Nephron (organoid): ENCODE data around the gene ZPR1.

Source experiments
- H3K27ac Mint-ChIP-seq, 3 experiments: 2 replicates each; pipeline ENCODE4 v1.8.0; 2020; ENCODE audit warnings: mixed read lengths in 3 of 3, mild to moderate bottlenecking in 2 of 3, moderate library complexity in 1 of 3
- H3K27me3 Mint-ChIP-seq: 2 replicates; pipeline ENCODE4 v1.8.0; 2021; ENCODE audit warnings: low read depth, mild to moderate bottlenecking, moderate library complexity, mixed read lengths
- H3K36me3 Mint-ChIP-seq: 2 replicates; pipeline ENCODE4 v1.8.0; 2020; ENCODE audit warnings: low read depth, mixed read lengths
- H3K4me1 Mint-ChIP-seq: 2 replicates; pipeline ENCODE4 v1.8.0; 2020; ENCODE audit warnings: mixed read lengths
- H3K4me3 Mint-ChIP-seq, 3 experiments: 2 replicates each; pipeline ENCODE4 v1.8.0; 2020; ENCODE audit warnings: mild to moderate bottlenecking in 3 of 3, mixed read lengths in 3 of 3, moderate library complexity in 2 of 3
- H3K9me3 Mint-ChIP-seq: 2 replicates; pipeline ENCODE4 v1.8.0; 2020; ENCODE audit warnings: mixed read lengths
- CTCF ChIP-seq, 3 experiments: fragments of 200-600 bp; sonication (generic); IDR thresholded peaks; one replicate each; pipeline ENCODE4 v1.5.0; 2021; ENCODE audit warnings: antibody characterized with exemption in 3 of 3; ENCODE audit not compliant: unreplicated experiment in 3 of 3

ZPR1 gene

DNA sequence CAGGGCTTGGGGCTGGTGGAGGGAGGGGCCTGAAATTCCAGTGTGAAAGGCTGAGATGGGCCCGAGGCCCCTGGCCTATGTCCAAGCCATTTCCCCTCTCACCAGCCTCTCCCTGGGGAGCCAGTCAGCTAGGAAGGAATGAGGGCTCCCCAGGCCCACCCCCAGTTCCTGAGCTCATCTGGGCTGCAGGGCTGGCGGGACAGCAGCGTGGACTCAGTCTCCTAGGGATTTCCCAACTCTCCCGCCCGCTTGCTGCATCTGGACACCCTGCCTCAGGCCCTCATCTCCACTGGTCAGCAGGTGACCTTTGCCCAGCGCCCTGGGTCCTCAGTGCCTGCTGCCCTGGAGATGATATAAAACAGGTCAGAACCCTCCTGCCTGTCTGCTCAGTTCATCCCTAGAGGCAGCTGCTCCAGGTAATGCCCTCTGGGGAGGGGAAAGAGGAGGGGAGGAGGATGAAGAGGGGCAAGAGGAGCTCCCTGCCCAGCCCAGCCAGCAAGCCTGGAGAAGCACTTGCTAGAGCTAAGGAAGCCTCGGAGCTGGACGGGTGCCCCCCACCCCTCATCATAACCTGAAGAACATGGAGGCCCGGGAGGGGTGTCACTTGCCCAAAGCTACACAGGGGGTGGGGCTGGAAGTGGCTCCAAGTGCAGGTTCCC, 41.8 kb upstream of the ZPR1 start, which contains the start of gene APOC3:
Gene APOC3, plus strand, starts transcription at position 383 of the 659 bp plus-strand sequence. CDS start 676 bp downstream, outside the sequence.
- H3K27me3 Mint-ChIP-seq = peaks cover 11% of the 10 kb centered on the region
- TF ChIP-seq CTCF (IDR thresholded peaks at IDR 0.05; ENCODE audit: unreplicated experiment in 3 of 3) = no peak
- H3K36me3 Mint-ChIP-seq = no peaks in the 10 kb centered on the region
- no peak within 1 kb of the TSS for H3K4me3 Mint-ChIP-seq
- no peaks in the 10 kb centered on the region for H3K4me1 Mint-ChIP-seq
- peak within 1 kb of the TSS in 1 of 3 experiments; percentile 30 for H3K27ac Mint-ChIP-seq
- H3K9me3 Mint-ChIP-seq = no peaks in the 10 kb centered on the region

GRCh38 chr11:116828632-116829524, 41.1 kb upstream of the ZPR1 start:
- Mint-ChIP-seq H3K4me1 (no peaks in the 10 kb centered on the region), H3K36me3 (no peaks in the 10 kb centered on the region), H3K27ac (peak overlapping the region in 2 of 3 experiments; percentile 30 to 74), H3K4me3 (no peak overlapping the region), H3K9me3 (no peaks in the 10 kb centered on the region), H3K27me3 (peaks cover 7% of the 10 kb centered on the region)
- TF ChIP-seq CTCF (IDR thresholded peaks at IDR 0.05; ENCODE audit: unreplicated experiment in 3 of 3) = no peak

- Mint-ChIP-seq H3K4me1 (no peaks in the 10 kb centered on the region), H3K27me3 (no peaks in the 10 kb centered on the region), H3K4me3 (no peak overlapping the region), H3K27ac (no peak overlapping the region), H3K9me3 (no peaks in the 10 kb centered on the region), H3K36me3 (no peaks in the 10 kb centered on the region)
- no peak for TF ChIP-seq CTCF (IDR thresholded peaks at IDR 0.05; ENCODE audit: unreplicated experiment in 3 of 3)
Observed at GRCh38 chr11:116827461-116827860, 39.6 kb upstream of the ZPR1 start.

DNA sequence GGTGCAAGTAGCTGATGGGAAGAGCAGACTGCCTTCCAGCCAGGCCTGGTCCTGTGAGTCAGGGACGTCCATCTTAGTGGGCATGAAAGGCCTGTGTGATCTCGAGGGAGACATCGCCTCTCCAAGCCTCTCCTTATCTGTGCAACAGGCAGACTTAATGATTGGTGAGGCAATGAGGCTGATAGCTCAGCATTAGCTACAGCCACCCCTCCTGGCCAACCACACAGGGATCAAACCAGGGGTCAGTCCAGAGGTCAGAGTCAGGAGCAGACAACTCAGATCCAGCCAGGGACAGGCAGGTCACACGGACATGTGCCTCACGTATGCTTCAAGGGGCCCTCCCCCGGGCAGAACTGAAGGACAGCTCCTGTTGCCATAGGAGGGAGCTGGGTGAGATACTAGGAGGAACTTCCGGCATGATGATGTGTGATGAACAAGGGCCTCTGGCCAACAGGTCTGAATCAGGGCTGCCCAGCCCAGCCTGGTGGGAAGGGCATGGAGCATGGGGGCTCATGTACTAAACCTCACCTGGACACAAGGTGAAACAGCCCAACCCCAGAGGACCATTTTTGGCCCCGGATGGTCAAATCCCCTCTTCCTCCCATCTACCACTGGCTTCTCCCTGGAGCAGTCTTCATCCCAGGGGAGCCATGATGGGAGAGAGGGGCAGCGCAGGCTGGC, 39.1 kb upstream of the ZPR1 start:
- H3K27ac Mint-ChIP-seq = peak overlapping the region in 1 of 3 experiments; percentile 19
- no peaks in the 10 kb centered on the region for H3K4me1 Mint-ChIP-seq
- no peaks in the 10 kb centered on the region for H3K9me3 Mint-ChIP-seq
- H3K4me3 Mint-ChIP-seq = no peak overlapping the region
- no peak for TF ChIP-seq CTCF (IDR thresholded peaks at IDR 0.05; ENCODE audit: unreplicated experiment in 3 of 3)
- H3K27me3 Mint-ChIP-seq = no peaks in the 10 kb centered on the region
- no peaks in the 10 kb centered on the region for H3K36me3 Mint-ChIP-seq

- no peak overlapping the region for H3K4me3 Mint-ChIP-seq
- no peaks in the 10 kb centered on the region for H3K36me3 Mint-ChIP-seq
- H3K27ac Mint-ChIP-seq = peak overlapping the region in 1 of 3 experiments; percentile 19
- no peaks in the 10 kb centered on the region for H3K27me3 Mint-ChIP-seq
- TF ChIP-seq CTCF (IDR thresholded peaks at IDR 0.05; ENCODE audit: unreplicated experiment in 3 of 3) = no peak
- no peaks in the 10 kb centered on the region for H3K9me3 Mint-ChIP-seq
- no peaks in the 10 kb centered on the region for H3K4me1 Mint-ChIP-seq
Observed at GRCh38 chr11:116825854-116826750, 38.3 kb upstream of the ZPR1 start.
